HepG2 (cell line): ENCODE measurements around the gene PAK2. TPM values are rescaled to one million over a fixed set of nuclear protein-coding genes. Genes with fewer than 3 reads are reported as not detected.

ENCODE experiments used
- ATAC-seq: fragments of 200-7000 bp; cut with Tn5 transposase; 3 replicates; pipeline ENCODE4 v1.9.1; 2020; ENCODE audit warnings: mild to moderate bottlenecking, moderate library complexity
- BruUV-seq: library from RNA; stranded (reverse); fragments of 400-500 nt; replicated peaks from 2 replicates; lab custom pipeline; 2021; lab: Mats Ljungman, UMichigan
- CTCF ChIA-PET: fragments of 300-600 bp; formaldehyde crosslinking; extraction: SDS; loops from one replicate; lab custom pipeline; 2021; ENCODE audit warnings: low total read pairs, inconsistent platforms, low intra/inter-chr PET ratio; lab: Yijun Ruan, JAX
- POLR2A ChIA-PET: fragments of 350-600 bp; sonication (Branson Sonifier 250); formaldehyde crosslinking; loops from one replicate; lab custom pipeline; 2020; ENCODE audit warnings: antibody characterized with exemption, inconsistent platforms; lab: Yijun Ruan, JAX
- DNase-seq: peaks from one replicate; pipeline ENCODE4 v3.0.0-alpha.2; 2015; ENCODE audit warnings: low spot score
- FAIRE-seq: peaks from 3 replicates; lab custom pipeline; 2011; peaks lifted over from hg19 to GRCh38; lab: Jason Lieb, UNC
- H2AFZ ChIP-seq: one replicate; pipeline ENCODE4 v1.6.1; 2011; ENCODE audit warnings: low read length, inconsistent platforms
- H3K27ac ChIP-seq: fragments of 300-600 bp; 3 replicates; pipeline ENCODE4 v1.8.0; 2011; ENCODE audit warnings: mixed run types, mild to moderate bottlenecking, mixed read lengths, low read length, inconsistent platforms; ENCODE audit not compliant: insufficient read depth; ENCODE audit errors: extremely low read length
- H3K27me3 ChIP-seq, 2 experiments: fragments of 200-600 bp in 1 of 2; 2 replicates in 1 of 2; 3 replicates in 1 of 2; pipeline versions ENCODE4 v1.6.0 to v1.8.0; 2011; ENCODE audit warnings: low read length in 2 of 2, mild to moderate bottlenecking in 2 of 2, moderate library complexity in 2 of 2, inconsistent platforms in 1 of 2; ENCODE audit not compliant: insufficient read depth in 2 of 2, control insufficient read depth in 1 of 2
- H3K36me3 ChIP-seq, 2 experiments: fragments of 200-600 bp in 1 of 2; replicated peaks in 1 of 2; 2 replicates in 1 of 2; 3 replicates in 1 of 2; pipeline versions ENCODE4 v1.5.1 to v1.8.0; 2011; ENCODE audit warnings: low read length in 2 of 2, inconsistent platforms in 1 of 2; ENCODE audit not compliant: insufficient read depth in 2 of 2, control insufficient read depth in 1 of 2
- H3K4me1 ChIP-seq: 2 replicates; pipeline ENCODE4 v1.5.1; 2012; ENCODE audit warnings: low read length, inconsistent platforms; ENCODE audit not compliant: insufficient read depth
- H3K4me2 ChIP-seq: 2 replicates; pipeline ENCODE4 v1.6.0; 2011; ENCODE audit warnings: low read depth, low read length, inconsistent platforms
- H3K4me3 ChIP-seq, 3 experiments: fragments of 200-600 bp in 1 of 3; sonication (generic), shearing (Covaris generic) in 1 of 3; replicated peaks in 1 of 3; 2 replicates each; pipeline ENCODE4 v1.5.1; 2011 to 2016; ENCODE audit warnings: low read length in 3 of 3, inconsistent platforms in 2 of 3, low read depth in 2 of 3, mild to moderate bottlenecking in 2 of 3, control low read depth in 1 of 3, mixed read lengths in 1 of 3; ENCODE audit not compliant: insufficient read depth in 1 of 3
- H3K79me2 ChIP-seq: one replicate; pipeline ENCODE4 v1.6.1; 2011; ENCODE audit warnings: low read length, inconsistent platforms; ENCODE audit not compliant: insufficient read depth
- H3K9ac ChIP-seq: 2 replicates; pipeline ENCODE4 v1.6.0; 2011; ENCODE audit warnings: mild to moderate bottlenecking, low read depth, low read length, inconsistent platforms; ENCODE audit not compliant: insufficient read depth
- H3K9me3 ChIP-seq: 2 replicates; pipeline ENCODE4 v1.5.1; 2012; ENCODE audit warnings: mild to moderate bottlenecking, low read length
- H4K20me1 ChIP-seq: 2 replicates; pipeline ENCODE4 v1.6.0; 2011; ENCODE audit warnings: inconsistent platforms, mild to moderate bottlenecking, low read length, moderate library complexity; ENCODE audit not compliant: insufficient read depth
- HNRNPUL1 ChIP-seq: fragments of 200-400 bp; formaldehyde crosslinking; IDR thresholded peaks from 2 replicates; pipeline ENCODE4 v1.6.1; 2017; ENCODE audit warnings: low read depth, mild to moderate bottlenecking, low read length, moderate library complexity
- NFE2L1 ChIP-seq: sonication (generic); formaldehyde crosslinking; IDR thresholded peaks from 2 replicates; pipeline ENCODE4 v1.4.0; 2020; ENCODE audit warnings: missing genetic modification reagents, mild to moderate bottlenecking, borderline replicate concordance
- TBX2 ChIP-seq: sonication (generic); formaldehyde crosslinking; IDR thresholded peaks from 2 replicates; pipeline ENCODE4 v1.5.0; 2020; ENCODE audit warnings: missing genetic modification reagents, mild to moderate bottlenecking, borderline replicate concordance
- TIGD3 ChIP-seq: sonication (generic); formaldehyde crosslinking; IDR thresholded peaks from 2 replicates; pipeline ENCODE4 v1.5.1; 2020; ENCODE audit warnings: mild to moderate bottlenecking, missing genetic modification reagents, borderline replicate concordance
- ZNF12 ChIP-seq: sonication (generic); formaldehyde crosslinking; IDR thresholded peaks from 2 replicates; pipeline ENCODE4 v1.5.0; 2020; ENCODE audit warnings: missing genetic modification reagents
- ZNF17 ChIP-seq: sonication (generic); formaldehyde crosslinking; IDR thresholded peaks from 2 replicates; pipeline ENCODE4 v1.5.0; 2020; ENCODE audit warnings: mild to moderate bottlenecking, missing genetic modification reagents
- ZNF512 ChIP-seq: sonication (generic); formaldehyde crosslinking; IDR thresholded peaks from 2 replicates; pipeline ENCODE4 v1.4.0; 2020; ENCODE audit warnings: mild to moderate bottlenecking, missing genetic modification reagents
- WGBS: methylation state at CpG from one replicate; pipeline ENCODE4 v1.1.6; 2017; ENCODE audit warnings: low lambda C conversion rate; 5-methylcytosine and 5-hydroxymethylcytosine counted together
- in situ Hi-C: cut with HindIII; loops from 2 replicates; pipeline ENCODE4 v1.10.0; 2017; ENCODE audit warnings: low pct_unique_long_range_greater_than_20kb; ENCODE audit not compliant: extremely low pct_ligation_motif_present
- intact Hi-C: fragments of 100-400 bp; cut with micrococcal nuclease; formaldehyde crosslinking; loops from one replicate; pipeline ENCODE4 v1.10.0; 2022; ENCODE audit not compliant: unreplicated experiment
- polyA plus RNA-seq, 8 experiments: library from polyadenylated mRNA; depleted of rRNA in 3 of 8; stranded (reverse) in 7 of 8; unstranded in 1 of 8; fragments of >200 nt; fragmentation: Illumina TruSeq in 4 of 8; extraction: Trizol in 4 of 8; gene quantifications; 2 replicates each; pipeline versions ENCODE4 v1.2.1 to v1.2.3, GENCODE V29; 2011 to 2016; ENCODE audit warnings: low read depth in 4 of 8, missing spikeins in 1 of 8, mixed read lengths in 1 of 8; ENCODE audit not compliant: insufficient read depth in 1 of 8
- total RNA-seq, 5 experiments: library from RNA; depleted of rRNA; stranded (reverse); fragments of >200 nt; fragmentation: Illumina TruSeq; extraction: Trizol; gene quantifications; 2 replicates each; pipeline ENCODE4 v1.2.3, GENCODE V29; 2016; ENCODE audit warnings: low read depth in 1 of 5
- TF ChIP-seq, protein P1 (sequence below): sonication (generic); formaldehyde crosslinking; IDR thresholded peaks from 2 replicates; pipeline ENCODE4 v1.8.1; 2023; ENCODE audit warnings: mild to moderate bottlenecking, missing genetic modification reagents

The PAK2 gene
- total and polyA plus RNA-seq, 2 of the 13 experiments (the other 11 are each of a cell fraction or from before 2014, with no cell fraction given) = 23.0 to 24.7 TPM

- no TSS peak for BruUV-seq
- POLR2A ChIA-PET = no interaction called here
- DNase-seq (no peak), ATAC-seq (no peak), FAIRE-seq (no peak)
- Histone ChIP-seq H3K36me3 (no peaks in the 10 kb centered on the region), H3K4me2 (no peak overlapping the region), H2AFZ (no peak overlapping the region), H3K27me3 (no peaks in the 10 kb centered on the region; a peak in 2 of 5 replicates), H4K20me1 (no peaks in the 10 kb centered on the region), H3K79me2 (no peaks in the 10 kb centered on the region), H3K27ac (no peak overlapping the region), H3K4me3 (no peak overlapping the region), H3K9me3 (no peaks in the 10 kb centered on the region), H3K4me1 (peaks cover 7% of the 10 kb centered on the region), H3K9ac (no peak overlapping the region)
- TF ChIP-seq, protein P1, sequence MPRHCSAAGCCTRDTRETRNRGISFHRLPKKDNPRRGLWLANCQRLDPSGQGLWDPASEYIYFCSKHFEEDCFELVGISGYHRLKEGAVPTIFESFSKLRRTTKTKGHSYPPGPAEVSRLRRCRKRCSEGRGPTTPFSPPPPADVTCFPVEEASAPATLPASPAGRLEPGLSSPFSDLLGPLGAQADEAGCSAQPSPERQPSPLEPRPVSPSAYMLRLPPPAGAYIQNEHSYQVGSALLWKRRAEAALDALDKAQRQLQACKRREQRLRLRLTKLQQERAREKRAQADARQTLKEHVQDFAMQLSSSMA (CRISPR knock-in tag) = no peak
- 82% methylated on average over 8 of the region's 8 CpGs for WGBS
- intact Hi-C loops = no loop called here
- CTCF ChIA-PET = no interaction called here
- in situ Hi-C loops = no loop called here
Observed at GRCh38 chr3:196707566-196707965, 32.1 kb upstream of the PAK2 start.

DNA sequence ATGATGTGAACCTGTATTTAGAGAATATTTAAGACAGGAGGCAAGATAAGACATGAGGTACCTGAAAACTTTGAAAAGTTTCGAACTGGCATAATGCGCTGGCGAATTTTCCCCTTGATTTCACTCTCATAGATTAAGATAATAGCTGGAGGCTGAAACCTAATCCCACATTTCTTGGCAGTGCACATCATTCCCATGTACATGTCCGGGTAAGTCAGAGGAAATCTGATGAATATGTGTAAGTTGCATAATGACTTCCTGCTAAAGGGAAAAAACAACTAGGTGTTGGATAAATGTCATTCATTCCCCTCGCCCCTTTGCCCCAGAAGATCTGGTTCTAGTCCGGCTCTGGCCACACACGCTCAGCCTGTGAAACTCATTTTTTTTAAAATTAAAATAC is 31.2 kb upstream of the PAK2 start:
- WGBS = 42% methylated on average over 7 of the region's 7 CpGs
- no peak overlapping the region for H3K9ac ChIP-seq
- ATAC-seq (no peak), DNase-seq (no peak), FAIRE-seq (no peak)
- H3K4me1 ChIP-seq = peaks cover 12% of the 10 kb centered on the region
- BruUV-seq = no TSS peak
- no peak overlapping the region for H3K27ac ChIP-seq
- intact Hi-C loops = no loop called here
- H2AFZ ChIP-seq = no peak overlapping the region
- H3K4me2 ChIP-seq = no peak overlapping the region
- in situ Hi-C loops = no loop called here
- no peak for TF ChIP-seq ZNF512 (CRISPR knock-in tag)
- TF ChIP-seq NFE2L1 = no peak
- no peak for TF ChIP-seq HNRNPUL1
- TF ChIP-seq TIGD3 (CRISPR knock-in tag) = no peak
- TF ChIP-seq ZNF12 (CRISPR knock-in tag) = no peak
- no peak for TF ChIP-seq TBX2 (CRISPR knock-in tag)
- TF ChIP-seq ZNF17 (CRISPR knock-in tag) = no peak
- CTCF ChIA-PET = no interaction called here
- no peaks in the 10 kb centered on the region for H4K20me1 ChIP-seq
- no peaks in the 10 kb centered on the region for H3K36me3 ChIP-seq
- no peaks in the 10 kb centered on the region for H3K9me3 ChIP-seq
- H3K4me3 ChIP-seq = no peak overlapping the region
- H3K27me3 ChIP-seq = peaks cover 0 to 4% of the 10 kb centered on the region in 2 experiments; a peak in 1 of 5 replicates
- POLR2A ChIA-PET = no interaction called here
- H3K79me2 ChIP-seq = no peaks in the 10 kb centered on the region
